Measurements from ENCODE around the gene BLOC1S1. TPM values are rescaled to one million over a fixed set of nuclear protein-coding genes. Genes with fewer than 3 reads are reported as not detected.

Gene BLOC1S1
- total RNA-seq, 1 donor from 2014 or later, result 171 TPM

DNA sequence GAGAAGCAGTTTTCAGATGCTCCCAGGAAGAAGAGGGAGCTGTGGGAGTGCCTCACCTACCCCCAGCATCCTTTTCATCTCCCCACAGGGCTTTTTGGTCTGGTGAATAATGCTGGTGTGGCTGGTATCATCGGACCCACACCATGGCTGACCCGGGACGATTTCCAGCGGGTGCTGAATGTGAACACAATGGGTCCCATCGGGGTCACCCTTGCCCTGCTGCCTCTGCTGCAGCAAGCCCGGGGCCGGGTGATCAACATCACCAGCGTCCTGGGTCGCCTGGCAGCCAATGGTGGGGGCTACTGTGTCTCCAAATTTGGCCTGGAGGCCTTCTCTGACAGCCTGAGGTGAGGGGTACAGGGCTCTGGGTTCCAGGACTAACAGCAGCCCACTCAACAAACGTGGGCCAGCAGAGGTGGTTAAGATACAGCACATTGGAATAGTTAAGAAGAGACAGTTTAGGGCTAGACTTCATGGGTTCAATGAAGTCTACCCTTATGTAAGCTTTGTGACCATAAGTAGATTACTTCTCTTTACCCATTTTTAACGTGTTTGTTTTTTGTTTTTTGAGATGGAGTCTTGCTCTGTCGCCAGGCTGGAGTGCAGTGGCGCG is 5.9 kb downstream of the BLOC1S1 start:
- ATAC-seq (no peak), DNase-seq (ENCODE audit: low spot score) (no peak)
- intact Hi-C loops (cut with DNase I), result loop anchor here (10.0 kb wide), 1 partner anchor 47 kb away; no protein-coding TSS in a partner anchor

DNA sequence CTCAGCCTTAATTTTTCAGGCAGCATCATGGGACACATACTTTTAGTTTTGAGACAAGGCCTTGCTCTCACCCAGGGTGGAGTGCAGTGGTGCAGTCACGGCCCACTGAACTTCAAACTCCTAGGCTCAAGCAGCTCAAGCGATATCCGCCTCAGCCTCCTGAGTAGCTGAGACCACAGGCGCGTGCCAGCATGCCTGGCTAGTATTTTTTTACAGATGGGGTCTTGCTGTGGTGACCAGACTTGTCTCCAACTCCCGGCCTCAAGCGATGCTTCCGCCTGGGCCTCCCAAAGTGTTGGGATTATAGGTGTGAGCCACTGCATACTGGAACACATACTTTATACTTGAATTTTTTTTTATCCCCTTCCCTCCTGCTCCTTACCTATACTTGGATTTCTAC is 7.1 kb downstream of the BLOC1S1 start:
- intact Hi-C loops (cut with DNase I), result loop anchor here (10.0 kb wide), 1 partner anchor 48 kb away; no protein-coding TSS in a partner anchor
- ATAC-seq, result no peak

DNA sequence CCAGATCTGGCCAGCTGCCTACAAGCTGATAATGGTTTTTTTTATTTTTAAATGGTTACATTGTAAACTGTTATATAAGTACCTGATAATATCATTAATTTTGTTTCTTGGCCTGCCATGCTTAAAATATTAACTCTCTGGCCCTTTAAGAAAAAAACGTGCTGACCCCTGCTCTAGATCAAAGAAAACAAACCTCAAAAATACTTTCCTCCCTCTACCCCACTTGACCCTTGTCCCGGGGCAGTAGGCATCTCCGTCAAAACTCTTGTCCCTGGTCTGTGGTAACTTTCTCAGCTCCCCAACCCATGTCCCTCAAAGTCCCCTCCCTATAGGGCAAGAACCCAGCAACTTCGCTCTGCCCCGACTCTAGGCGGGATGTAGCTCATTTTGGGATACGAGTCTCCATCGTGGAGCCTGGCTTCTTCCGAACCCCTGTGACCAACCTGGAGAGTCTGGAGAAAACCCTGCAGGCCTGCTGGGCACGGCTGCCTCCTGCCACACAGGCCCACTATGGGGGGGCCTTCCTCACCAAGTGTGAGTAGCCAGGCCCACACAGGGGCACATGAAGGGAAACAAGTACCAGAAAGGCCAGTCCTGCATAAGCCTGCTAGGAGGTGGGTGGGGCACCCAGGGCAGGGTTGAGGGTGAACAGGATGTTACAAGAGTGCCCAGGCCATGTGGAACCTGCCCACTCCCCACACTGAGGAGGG is 7.8 kb downstream of the BLOC1S1 start:
- intact Hi-C loops (cut with DNase I), result loop anchor here (10.0 kb wide), 1 partner anchor 49 kb away; no protein-coding TSS in a partner anchor
- no peak for ATAC-seq
- DNase-seq (ENCODE audit: low spot score), result no peak

More for the DNA sequence above, 7.1 kb downstream of the BLOC1S1 start:
- DNase-seq (ENCODE audit: low spot score), result no peak

DNA sequence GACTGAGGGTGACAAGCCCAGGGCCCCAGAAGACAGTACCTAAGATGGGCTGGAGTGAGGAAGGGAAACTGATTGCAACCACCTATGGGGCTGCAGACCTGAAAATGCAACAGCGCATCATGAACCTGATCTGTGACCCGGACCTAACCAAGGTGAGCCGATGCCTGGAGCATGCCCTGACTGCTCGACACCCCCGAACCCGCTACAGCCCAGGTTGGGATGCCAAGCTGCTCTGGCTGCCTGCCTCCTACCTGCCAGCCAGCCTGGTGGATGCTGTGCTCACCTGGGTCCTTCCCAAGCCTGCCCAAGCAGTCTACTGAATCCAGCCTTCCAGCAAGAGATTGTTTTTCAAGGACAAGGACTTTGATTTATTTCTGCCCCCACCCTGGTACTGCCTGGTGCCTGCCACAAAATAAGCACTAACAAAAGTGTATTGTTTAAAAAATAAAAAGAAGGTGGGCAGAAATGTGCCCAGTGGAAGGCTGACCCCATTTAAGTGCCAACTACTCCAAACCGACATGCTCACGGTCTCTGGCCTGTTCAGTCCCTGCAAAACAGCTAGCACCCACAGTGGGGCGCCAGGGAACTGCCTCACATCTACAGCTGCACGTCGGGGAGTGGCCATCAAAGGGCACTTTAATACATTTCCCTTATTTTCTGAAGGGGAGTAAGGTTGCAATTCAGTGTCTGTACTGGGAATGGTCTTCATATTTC is 8.5 kb downstream of the BLOC1S1 start:
- intact Hi-C loops (cut with DNase I), result loop anchor here (10.0 kb wide), 1 partner anchor 50 kb away; no protein-coding TSS in a partner anchor
- ATAC-seq (no peak), DNase-seq (ENCODE audit: low spot score) (peak; percentile 83)

DNA sequence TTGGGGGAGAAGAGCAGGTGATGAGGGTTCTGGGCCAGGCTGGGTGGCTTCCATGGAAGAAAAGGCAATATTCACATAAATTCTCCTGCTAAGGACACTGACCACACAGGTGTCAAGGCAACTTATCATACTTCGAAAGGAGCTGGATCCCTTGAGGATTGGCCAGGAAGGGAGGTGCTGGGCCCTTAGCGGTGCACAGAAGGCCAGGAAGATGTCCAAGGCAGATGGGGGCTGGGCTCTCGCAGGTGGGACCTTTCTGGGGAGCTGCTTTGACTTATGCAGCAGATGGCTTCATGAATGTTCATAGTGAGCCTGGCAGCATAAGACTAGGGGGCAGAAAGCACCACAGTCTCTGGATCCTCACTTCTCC is 9.1 kb downstream of the BLOC1S1 start:
- DNase-seq (ENCODE audit: low spot score) (no peak), ATAC-seq (no peak)
- intact Hi-C loops (cut with DNase I), result loop anchor here (10.0 kb wide), 1 partner anchor 50 kb away; no protein-coding TSS in a partner anchor

DNA sequence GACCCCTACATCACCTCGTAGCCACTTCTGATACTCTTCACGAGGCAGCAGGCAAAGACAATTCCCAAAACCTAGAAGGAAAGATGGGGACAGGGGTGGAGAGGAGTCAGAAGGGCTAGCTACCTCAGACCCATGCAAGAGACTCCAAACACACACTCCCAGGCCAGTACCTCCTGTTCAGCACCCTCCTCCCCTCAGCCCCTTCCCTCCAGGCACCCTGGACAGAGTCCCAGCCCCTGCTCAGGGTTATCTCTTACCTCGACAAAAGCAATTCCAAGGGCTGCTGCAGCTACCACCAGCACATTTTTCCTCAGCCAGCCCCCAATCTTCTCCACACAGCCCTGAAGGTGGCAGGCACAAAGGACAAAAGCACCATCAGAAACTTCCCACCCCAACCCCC is 9.7 kb downstream of the BLOC1S1 start:
- DNase-seq (ENCODE audit: low spot score) (no peak), ATAC-seq (no peak)
- intact Hi-C loops (cut with DNase I), result loop anchor here (10.0 kb wide), 1 partner anchor 51 kb away; no protein-coding TSS in a partner anchor

DNA sequence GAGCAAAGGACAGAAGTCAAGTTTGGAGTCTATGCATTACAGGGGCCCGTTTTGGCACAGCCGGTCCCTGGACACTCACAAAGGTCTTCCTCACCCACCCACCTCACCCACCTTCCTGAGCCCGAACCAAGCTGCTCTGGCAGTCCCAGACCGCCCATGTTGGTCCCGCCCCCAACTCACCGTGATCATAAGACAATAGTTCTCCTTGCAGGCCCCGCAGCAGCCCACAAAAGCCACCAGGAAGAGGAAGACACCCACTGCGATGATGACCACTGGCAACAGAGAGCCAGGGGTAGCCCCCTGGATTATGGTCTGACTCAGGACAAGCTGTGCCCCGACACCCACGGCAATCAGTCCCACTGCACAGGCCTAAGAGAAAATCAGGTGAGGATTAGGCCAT is 11.1 kb downstream of the BLOC1S1 start:
- DNase-seq (ENCODE audit: low spot score), result no peak
- intact Hi-C loops (cut with DNase I), result loop anchor here (10.0 kb wide), 1 partner anchor 52 kb away; no protein-coding TSS in a partner anchor
- ATAC-seq, result no peak

DNA sequence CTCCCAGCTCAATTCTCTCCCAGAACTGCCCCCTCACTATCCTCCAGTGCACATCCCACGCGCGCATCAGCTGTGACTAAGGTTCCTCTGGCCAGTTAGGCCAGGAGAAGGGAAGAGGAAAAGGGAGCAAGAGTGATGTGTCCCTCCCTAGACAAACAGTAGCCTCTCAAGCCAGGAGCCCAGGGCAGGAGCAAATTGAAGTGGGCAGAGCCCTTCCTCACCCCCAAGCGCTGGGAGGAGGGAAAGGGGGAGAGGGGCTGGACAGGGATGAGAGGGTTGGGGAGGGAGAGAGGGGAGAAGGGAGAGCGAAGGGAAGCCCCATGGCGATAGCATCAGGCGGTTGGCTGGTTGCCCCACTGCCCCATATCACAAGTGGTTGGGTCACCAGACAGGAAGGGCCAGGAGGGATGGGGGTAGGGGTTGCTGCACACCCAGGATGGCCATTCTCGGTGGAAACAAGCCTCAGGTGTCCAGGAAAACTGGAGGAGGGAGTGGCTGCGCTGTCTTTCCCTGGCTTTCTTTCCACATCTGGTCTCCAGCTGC is 11.9 kb downstream of the BLOC1S1 start:
- intact Hi-C loops (cut with DNase I), result loop anchor here (10.0 kb wide), 1 partner anchor 53 kb away; no protein-coding TSS in a partner anchor
- peak; percentile 86 for DNase-seq (ENCODE audit: low spot score)
- ATAC-seq, result peak; percentile 2

DNA sequence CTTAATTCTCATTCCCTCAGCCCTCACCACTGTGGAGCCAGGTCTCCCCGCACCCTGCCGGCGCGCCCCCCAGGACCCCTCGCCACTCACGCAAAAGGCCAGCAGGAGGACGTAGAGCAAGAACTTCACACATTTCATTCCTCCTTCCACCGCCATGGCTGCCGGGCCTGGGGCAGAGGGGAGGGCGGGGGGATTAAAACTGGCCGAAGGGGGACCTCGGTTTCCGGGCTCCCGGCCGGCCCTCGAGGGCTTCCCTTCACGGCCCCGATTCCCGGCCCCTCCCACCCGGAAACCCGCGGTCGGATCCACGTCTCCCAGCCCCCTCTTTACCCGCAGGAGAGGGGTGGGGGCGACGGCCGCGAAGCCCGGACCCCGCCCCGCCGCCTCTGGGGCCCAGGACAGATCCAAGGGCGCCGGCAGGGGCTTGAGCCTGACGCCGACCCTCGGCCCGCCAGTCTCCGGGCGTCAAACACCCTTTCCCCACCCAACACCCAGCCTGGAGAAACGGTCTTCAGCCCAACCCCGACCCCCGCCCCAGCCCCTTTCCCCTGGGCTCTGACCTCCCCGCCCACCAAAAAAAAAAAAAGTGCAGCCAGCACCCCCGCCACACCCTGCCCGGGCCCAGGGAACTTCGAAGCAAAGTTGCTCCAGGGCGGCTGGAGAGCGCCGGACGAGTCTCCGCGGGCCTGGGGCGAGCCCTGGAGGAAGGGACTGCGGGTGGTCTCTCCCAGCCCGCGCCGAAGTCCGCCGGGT is 12.5 kb downstream of the BLOC1S1 start:
- ATAC-seq (peak; percentile 59), DNase-seq (ENCODE audit: low spot score) (peak; percentile 92)
- intact Hi-C loops (cut with DNase I), result loop anchor here (10.0 kb wide), 1 partner anchor 54 kb away; no protein-coding TSS in a partner anchor

DNA sequence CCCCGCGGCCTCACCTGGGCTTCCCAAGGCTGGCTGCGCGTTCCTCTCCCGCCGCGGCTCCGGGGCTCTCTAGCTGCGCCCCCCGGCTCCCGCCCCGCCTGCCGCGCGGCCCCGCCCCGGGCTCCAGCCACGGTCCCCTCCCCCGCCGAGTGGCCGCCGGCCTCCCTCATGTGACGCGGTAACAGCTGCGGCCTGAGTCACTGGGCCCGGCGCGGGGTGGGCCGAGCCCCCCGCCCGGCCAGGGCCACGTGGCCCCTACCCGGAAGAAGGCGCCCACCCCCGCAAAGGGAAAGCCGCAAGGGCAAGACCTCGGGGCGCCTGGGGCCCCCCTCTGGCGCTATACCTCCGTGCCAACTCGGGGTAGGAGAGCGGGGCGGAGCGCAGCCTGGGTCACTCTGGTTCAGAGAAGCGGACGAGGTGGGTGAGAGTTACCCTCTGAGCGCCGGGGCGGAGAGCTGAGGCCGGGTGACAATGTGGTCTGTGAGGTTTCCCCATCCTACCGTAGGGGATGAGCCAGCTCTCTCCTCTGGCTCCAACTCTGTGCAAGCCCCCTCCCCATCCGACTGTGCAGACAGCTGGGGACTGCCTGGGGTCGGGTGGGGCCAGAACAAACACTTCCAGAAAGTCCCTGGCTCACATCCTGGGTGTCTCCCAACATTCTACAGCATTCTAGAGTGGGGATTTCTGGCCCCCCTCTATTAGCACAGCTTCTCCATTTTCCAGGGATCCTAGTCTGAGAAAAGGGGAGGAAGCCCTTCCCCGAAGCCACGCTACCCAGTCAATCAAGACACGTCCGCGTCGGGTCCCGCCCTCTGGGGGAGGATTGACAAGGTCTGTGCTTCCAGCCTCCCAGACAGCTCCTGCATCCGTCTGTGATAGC is 13.3 kb downstream of the BLOC1S1 start, which contains the start of gene CD63:
Gene CD63 (minus strand): TSS at position 71 of the 880 bp plus-strand sequence. CDS start 668 bp downstream, outside the sequence.
- ATAC-seq, result peak; percentile 90
- intact Hi-C loops (cut with DNase I), result loop anchor here (10.0 kb wide), 1 partner anchor 54 kb away; no protein-coding TSS in a partner anchor
- DNase-seq (ENCODE audit: low spot score), result peak; percentile 96

DNA sequence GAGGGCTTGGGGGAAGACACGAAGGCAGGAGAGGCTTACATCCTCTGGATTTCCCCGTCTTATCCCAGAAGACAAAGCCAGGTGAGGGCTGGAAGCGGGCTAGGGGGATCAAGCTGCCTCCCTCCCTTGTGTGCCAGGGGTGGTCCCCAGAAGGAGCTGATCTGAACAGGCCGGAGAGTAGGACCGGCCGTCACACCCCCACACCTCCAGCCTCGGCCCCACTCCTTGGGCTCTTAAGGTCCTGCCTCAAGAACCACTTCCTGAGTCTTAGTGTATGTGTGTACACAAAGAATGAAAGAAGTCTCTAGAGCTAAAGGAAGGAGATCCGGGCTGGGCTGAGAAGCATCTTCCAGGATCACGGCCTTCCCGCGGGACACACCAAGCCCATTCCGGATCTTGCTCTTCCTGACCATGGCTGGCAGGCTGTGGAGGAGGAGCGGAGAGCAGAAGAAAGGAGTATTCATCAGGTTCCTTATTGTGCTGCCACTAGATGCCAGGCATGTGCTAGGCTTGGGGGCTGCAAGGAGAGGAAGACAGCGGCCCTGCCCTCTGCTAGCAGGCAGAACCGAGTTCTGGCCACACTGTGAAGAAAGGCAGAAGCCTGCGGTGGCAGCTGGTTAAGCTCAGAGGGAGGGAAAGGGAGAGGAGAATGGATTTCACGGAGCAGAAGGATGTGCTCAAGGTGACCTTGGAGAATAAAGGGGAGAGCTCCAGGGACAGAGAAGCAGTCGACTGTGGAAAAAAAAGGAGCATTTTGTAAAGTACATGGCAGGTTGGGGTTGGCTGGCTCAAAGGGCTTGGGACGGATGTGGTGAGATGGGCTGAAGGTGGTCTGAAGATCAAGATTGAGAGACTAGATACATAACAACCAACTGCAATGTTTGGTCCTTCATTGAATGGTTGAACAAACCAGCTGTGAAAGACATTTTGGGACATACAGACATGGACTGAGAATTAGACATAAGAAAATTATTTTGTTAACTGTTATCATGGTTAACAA is 14.3 kb downstream of the BLOC1S1 start:
- DNase-seq (ENCODE audit: low spot score), result peak; percentile 81
- ATAC-seq, result peak; percentile 47
- intact Hi-C loops (cut with DNase I), result loop anchor here (10.0 kb wide), 1 partner anchor 55 kb away; no protein-coding TSS in a partner anchor

DNA sequence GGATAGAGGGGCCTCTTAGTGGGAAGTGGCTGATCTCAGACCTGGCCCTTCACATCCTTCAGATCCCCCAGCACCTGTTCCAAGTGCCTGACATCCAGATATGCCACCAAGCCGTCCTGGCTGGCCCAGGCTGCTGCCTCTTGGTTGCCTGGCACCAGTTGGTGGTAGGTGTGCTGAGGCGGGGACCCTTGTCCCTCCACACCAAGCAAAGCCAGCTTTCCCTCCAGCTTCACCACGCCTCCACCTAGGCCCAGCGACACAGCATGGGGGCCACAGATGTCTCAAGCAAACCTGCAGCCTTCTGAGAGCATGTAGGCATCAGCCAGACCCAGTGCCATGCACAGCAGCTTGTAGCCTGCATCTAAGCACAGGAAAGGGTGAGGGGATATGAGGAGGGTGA is 16.4 kb downstream of the BLOC1S1 start:
- intact Hi-C loops (cut with DNase I), result no loop called here
- DNase-seq (ENCODE audit: low spot score), result no peak
- ATAC-seq, result no peak

DNA sequence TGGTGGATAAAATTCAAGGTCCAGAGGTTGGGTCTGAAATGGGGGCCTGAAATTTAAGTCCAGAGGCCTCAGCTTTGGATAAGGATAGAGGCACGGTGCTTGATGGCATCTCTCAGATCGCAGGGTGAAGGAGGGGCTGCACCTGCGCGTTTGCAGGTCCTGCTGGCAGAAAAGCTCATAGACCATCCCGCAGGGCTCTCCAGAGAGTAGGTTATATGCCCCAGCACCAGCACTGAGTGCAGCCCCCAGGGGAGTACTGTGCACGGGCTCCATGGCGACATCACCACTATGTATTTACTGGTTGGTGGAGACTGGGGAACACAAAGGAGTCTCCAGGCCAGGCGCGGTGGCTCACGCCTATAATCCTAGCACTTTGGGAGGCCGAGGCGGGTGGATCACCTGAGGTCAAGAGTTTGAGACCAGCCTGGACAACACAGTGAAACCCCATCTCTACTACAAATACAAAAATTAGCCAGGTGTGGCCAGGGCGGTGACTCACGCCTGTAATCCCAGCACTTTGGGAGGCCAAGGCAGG is 17.2 kb downstream of the BLOC1S1 start:
- intact Hi-C loops (cut with DNase I), result no loop called here
- DNase-seq (ENCODE audit: low spot score) (no peak), ATAC-seq (no peak)

DNA sequence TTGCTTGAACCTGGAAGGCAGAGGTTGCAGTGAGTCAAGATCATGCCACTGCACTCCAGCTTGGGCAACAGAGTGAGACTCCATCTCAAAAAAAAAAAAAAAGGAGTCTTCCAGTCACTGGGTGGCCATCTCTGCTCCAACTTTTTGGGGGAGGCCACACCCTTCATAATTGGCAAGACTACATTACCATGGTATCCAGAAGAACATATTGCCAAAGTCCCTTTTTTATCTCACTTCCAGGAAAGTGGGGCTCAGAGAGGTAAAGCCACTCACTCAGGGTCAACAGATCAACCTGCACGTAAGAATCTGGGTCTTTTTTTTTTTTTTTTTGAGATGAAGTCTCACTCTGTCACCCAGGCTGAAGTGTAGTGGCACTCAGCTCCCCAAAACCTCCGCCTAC is 18.0 kb downstream of the BLOC1S1 start:
- intact Hi-C loops (cut with DNase I), result no loop called here
- no peak for DNase-seq (ENCODE audit: low spot score)
- no peak for ATAC-seq

DNA sequence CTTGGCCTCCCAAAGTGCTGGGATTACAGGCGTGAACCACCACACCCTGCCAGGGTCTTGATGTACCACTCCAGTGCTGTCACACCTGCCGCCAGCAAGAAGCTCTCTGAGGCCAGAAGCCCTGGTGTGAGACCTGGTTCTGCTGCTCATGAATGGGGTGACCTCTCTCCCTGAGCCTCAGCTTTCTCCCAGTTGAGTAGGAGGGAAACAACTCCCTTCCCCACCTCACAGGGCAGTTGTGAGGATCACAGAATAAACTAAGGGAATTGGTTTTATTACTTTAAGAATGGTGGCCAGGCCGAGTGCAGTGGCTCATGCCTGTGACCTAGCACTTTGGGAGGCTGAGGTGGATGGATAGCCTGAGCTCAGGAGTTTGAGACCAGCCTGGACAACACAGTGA is 18.7 kb downstream of the BLOC1S1 start:
- intact Hi-C loops (cut with DNase I), result no loop called here
- DNase-seq (ENCODE audit: low spot score), result no peak
- no peak for ATAC-seq

DNA sequence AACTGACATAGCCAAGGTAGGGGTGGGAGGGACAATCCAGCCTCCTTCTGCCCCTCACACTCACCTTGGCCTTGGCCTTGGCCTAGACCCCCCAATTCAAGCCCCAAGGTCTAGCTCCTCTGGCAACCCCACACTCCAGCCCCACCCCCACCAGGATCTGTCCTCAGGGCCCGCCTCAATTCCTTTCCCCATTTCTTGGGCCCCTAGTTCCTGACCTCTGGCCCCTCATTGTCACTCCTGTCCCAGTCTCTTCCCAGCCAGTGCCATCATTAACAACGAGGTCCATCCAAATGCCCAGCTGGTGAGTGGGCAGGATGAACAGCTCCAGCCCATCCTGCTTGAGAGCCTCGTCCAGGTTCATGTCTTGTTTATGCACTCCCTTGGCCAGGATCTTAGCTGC is 20.2 kb downstream of the BLOC1S1 start:
- no peak for ATAC-seq
- DNase-seq (ENCODE audit: low spot score), result no peak
- intact Hi-C loops (cut with DNase I), result no loop called here
